T-helper 1 cell treated with Interleukin-12 subunit alpha and Interleukin-12 subunit beta and Interleukin-4 antibody, amounts not matched to agents 30 μg/mL and 1 μg/mL, for 36 hours (primary cell): ENCODE measurements around the gene LMO2.

Experiments used
- H3K27ac Mint-ChIP-seq: one replicate; pipeline ENCODE4 v1.8.0; 2021; ENCODE audit warnings: mild to moderate bottlenecking, mixed read lengths
- H3K27me3 Mint-ChIP-seq: one replicate; pipeline ENCODE4 v1.8.0; 2021; ENCODE audit warnings: low read depth, mixed read lengths
- H3K36me3 Mint-ChIP-seq: one replicate; pipeline ENCODE4 v1.8.0; 2021; ENCODE audit warnings: low read depth, mixed read lengths
- H3K4me1 Mint-ChIP-seq: one replicate; pipeline ENCODE4 v1.8.0; 2021; ENCODE audit warnings: low read depth, mixed read lengths
- H3K4me3 Mint-ChIP-seq: one replicate; pipeline ENCODE4 v1.8.0; 2021; ENCODE audit warnings: mild to moderate bottlenecking, moderate library complexity, mixed read lengths
- H3K9me3 Mint-ChIP-seq: one replicate; pipeline ENCODE4 v1.8.0; 2021; ENCODE audit warnings: mixed read lengths

The LMO2 gene

DNA sequence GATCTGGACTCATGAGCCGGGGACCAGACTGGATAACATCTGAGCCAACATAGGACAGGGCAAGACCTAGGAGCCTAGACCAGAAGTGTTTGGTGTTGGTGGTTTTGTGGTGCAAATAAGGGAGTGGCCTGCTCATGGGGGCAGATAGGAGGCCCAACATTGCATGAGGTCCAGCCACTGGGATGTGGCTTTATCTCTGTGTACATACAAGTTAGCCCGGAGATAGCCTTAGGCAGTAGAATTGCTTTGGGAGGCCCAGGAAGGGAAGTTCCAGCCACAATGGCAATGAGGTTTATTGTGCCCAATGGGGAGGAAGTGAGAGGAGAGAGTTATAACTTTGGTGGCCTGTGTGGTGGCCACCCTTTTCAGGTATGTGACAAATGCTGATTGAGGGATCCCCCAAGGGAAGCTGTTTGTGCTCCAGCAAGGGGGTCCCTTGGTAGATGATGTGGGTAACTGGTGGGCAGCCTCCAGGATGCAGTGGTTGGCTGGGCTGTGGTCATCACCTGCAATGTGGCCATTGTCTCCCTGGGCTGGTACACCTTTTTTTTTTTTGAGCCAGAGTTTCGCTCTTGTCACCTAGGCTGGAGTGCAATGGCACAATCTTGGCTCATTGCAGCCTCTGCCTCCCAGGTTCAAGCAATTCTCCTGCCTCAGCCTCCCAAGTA is 6.4 kb downstream of the LMO2 start:
- no peaks in the 10 kb centered on the region for H3K4me1 Mint-ChIP-seq

DNA sequence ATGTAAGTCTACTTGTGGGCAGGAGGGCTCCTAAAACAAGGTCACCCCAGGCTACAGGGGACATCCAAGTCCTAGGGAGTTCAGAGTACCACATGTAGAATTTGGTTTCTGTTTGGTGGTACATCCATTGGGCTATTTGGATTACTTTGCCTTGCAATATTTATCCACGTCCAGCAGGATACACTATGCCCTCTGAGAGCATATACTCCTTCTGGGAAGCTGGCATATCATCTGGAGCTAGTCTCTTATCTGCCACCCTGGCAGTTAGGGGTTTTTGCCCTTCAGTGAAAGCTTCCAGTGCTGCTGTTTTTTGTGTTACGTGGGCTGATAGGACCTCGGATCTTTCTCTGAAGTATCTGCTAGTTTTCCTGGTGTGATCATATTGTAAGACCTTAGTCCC is 7.3 kb downstream of the LMO2 start:
- Mint-ChIP-seq H3K9me3 (no peaks in the 10 kb centered on the region), H3K27me3 (peaks cover 77% of the 10 kb centered on the region), H3K27ac (no peak overlapping the region), H3K36me3 (no peaks in the 10 kb centered on the region), H3K4me1 (no peaks in the 10 kb centered on the region), H3K4me3 (no peak overlapping the region)

More for the DNA sequence above, 6.4 kb downstream of the LMO2 start:
- Mint-ChIP-seq H3K36me3 (no peaks in the 10 kb centered on the region), H3K27me3 (peaks cover 78% of the 10 kb centered on the region), H3K9me3 (no peaks in the 10 kb centered on the region), H3K27ac (no peak overlapping the region), H3K4me3 (no peak overlapping the region)

- peaks cover 75% of the 10 kb centered on the region for H3K27me3 Mint-ChIP-seq
- no peaks in the 10 kb centered on the region for H3K4me1 Mint-ChIP-seq
- no peak overlapping the region for H3K4me3 Mint-ChIP-seq
- H3K36me3 Mint-ChIP-seq: no peaks in the 10 kb centered on the region
- no peak overlapping the region for H3K27ac Mint-ChIP-seq
- H3K9me3 Mint-ChIP-seq: no peaks in the 10 kb centered on the region
Observed at GRCh38 chr11:33884035-33884434, 7.8 kb downstream of the LMO2 start.

GRCh38 chr11:33881651-33882503 is 10.0 kb downstream of the LMO2 start:
- Mint-ChIP-seq H3K4me3 (no peak overlapping the region), H3K4me1 (no peaks in the 10 kb centered on the region), H3K36me3 (no peaks in the 10 kb centered on the region), H3K9me3 (no peaks in the 10 kb centered on the region), H3K27me3 (peaks cover 74% of the 10 kb centered on the region), H3K27ac (no peak overlapping the region)

DNA sequence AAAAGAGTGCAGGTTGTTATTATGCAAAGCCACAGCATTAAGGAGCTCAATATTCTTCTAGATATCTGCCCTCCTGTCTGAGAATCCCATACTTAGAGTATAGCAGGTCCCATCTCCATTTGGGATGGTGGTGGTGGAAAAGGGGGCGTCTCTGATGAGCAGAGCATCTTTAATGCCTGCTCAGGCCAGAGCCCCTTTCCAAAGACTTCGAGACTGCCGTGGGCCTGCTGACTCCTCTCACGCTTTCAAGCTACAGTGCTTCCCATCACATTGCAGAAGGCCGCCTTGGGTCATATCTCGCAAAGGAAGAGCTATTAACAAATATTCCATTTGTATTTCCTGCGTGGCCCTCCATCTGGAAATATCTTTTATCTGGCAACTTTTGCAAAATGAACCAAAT is 10.9 kb downstream of the LMO2 start:
- Mint-ChIP-seq H3K4me3 (no peak overlapping the region), H3K4me1 (no peaks in the 10 kb centered on the region), H3K9me3 (no peaks in the 10 kb centered on the region), H3K27ac (no peak overlapping the region), H3K27me3 (peaks cover 80% of the 10 kb centered on the region), H3K36me3 (no peaks in the 10 kb centered on the region)

GRCh38 chr11:33879375-33879774 is 12.5 kb downstream of the LMO2 start:
- no peaks in the 10 kb centered on the region for H3K36me3 Mint-ChIP-seq
- no peaks in the 10 kb centered on the region for H3K4me1 Mint-ChIP-seq
- H3K4me3 Mint-ChIP-seq: no peak overlapping the region
- peaks cover 83% of the 10 kb centered on the region for H3K27me3 Mint-ChIP-seq
- H3K9me3 Mint-ChIP-seq: no peaks in the 10 kb centered on the region
- no peak overlapping the region for H3K27ac Mint-ChIP-seq

- H3K36me3 Mint-ChIP-seq: no peaks in the 10 kb centered on the region
- H3K9me3 Mint-ChIP-seq: no peaks in the 10 kb centered on the region
- H3K27me3 Mint-ChIP-seq: peaks cover 82% of the 10 kb centered on the region
- H3K4me3 Mint-ChIP-seq: no peak overlapping the region
- H3K4me1 Mint-ChIP-seq: no peaks in the 10 kb centered on the region
- no peak overlapping the region for H3K27ac Mint-ChIP-seq
Observed at GRCh38 chr11:33877038-33877437, 14.8 kb downstream of the LMO2 start.

GRCh38 chr11:33875621-33876294 is 16.1 kb downstream of the LMO2 start:
- no peak overlapping the region for H3K27ac Mint-ChIP-seq
- no peaks in the 10 kb centered on the region for H3K36me3 Mint-ChIP-seq
- no peaks in the 10 kb centered on the region for H3K4me1 Mint-ChIP-seq
- peaks cover 81% of the 10 kb centered on the region for H3K27me3 Mint-ChIP-seq
- no peaks in the 10 kb centered on the region for H3K9me3 Mint-ChIP-seq
- no peak overlapping the region for H3K4me3 Mint-ChIP-seq

GRCh38 chr11:33874910-33875490 is 16.9 kb downstream of the LMO2 start:
- Mint-ChIP-seq H3K36me3 (no peaks in the 10 kb centered on the region), H3K27me3 (peaks cover 85% of the 10 kb centered on the region), H3K9me3 (no peaks in the 10 kb centered on the region), H3K4me3 (no peak overlapping the region), H3K4me1 (peaks cover 3% of the 10 kb centered on the region), H3K27ac (no peak overlapping the region)

GRCh38 chr11:33874433-33874832 is 17.4 kb downstream of the LMO2 start:
- Mint-ChIP-seq H3K27ac (no peak overlapping the region), H3K9me3 (no peaks in the 10 kb centered on the region), H3K4me3 (no peak overlapping the region), H3K36me3 (no peaks in the 10 kb centered on the region), H3K4me1 (peaks cover 6% of the 10 kb centered on the region), H3K27me3 (peaks cover 84% of the 10 kb centered on the region)

GRCh38 chr11:33869481-33870422 is 22.1 kb downstream of the LMO2 start:
- H3K4me1 Mint-ChIP-seq: peaks cover 8% of the 10 kb centered on the region
- no peaks in the 10 kb centered on the region for H3K9me3 Mint-ChIP-seq
- H3K27me3 Mint-ChIP-seq: peaks cover 81% of the 10 kb centered on the region
- H3K36me3 Mint-ChIP-seq: no peaks in the 10 kb centered on the region
- peak overlapping the region; percentile 79 for H3K4me3 Mint-ChIP-seq
- H3K27ac Mint-ChIP-seq: no peak overlapping the region

DNA sequence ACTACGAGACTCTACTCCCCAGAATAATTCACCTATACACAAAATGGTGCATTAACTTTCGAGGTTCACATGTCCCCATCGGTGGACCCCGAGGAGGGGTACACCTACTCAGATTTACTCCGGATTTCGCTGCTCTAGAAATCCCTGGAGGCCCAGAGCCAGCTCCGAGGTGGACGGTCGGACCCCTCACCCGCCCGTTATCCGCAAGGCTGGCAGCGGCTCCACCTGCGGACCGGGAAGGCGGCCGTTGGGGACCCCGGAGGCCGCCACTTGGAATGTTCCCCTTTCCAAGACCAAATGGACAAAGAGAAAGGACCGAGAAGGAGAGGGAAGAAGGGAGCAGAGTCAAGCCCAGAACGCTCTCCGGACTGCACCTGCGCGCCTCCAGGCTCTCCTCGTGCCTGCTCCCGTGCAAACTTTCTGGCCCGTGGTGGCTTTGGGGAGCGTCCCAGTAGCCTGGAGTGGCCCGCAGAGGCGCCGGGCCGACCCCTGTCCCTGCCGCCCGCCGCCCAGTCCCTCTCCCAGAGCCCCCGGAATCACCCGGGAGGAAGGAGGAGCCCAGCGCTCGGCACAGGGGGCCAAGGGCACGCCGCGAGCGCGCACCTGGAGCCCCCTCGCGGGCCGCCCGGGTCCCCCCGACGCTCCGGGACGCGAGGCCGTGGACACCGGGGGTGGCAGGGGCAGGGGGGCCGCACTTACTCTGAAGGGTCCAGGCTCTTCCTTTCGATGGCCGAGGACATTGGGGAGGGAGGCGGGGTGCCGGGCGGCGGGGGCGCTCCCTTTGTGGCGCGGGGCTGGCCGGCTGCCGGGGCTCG is 23.0 kb downstream of the LMO2 start:
- Mint-ChIP-seq H3K9me3 (no peaks in the 10 kb centered on the region), H3K4me3 (no peak overlapping the region), H3K36me3 (no peaks in the 10 kb centered on the region), H3K27me3 (peaks cover 73% of the 10 kb centered on the region), H3K27ac (no peak overlapping the region), H3K4me1 (peaks cover 8% of the 10 kb centered on the region)

GRCh38 chr11:33867996-33868646 is 23.8 kb downstream of the LMO2 start:
- peaks cover 8% of the 10 kb centered on the region for H3K4me1 Mint-ChIP-seq
- no peak overlapping the region for H3K27ac Mint-ChIP-seq
- H3K9me3 Mint-ChIP-seq: no peaks in the 10 kb centered on the region
- peaks cover 73% of the 10 kb centered on the region for H3K27me3 Mint-ChIP-seq
- no peak overlapping the region for H3K4me3 Mint-ChIP-seq
- H3K36me3 Mint-ChIP-seq: no peaks in the 10 kb centered on the region
